ENCODE results near the gene CEBPB.
"Not testable (repeated sequence)": the region's sequence is repeated elsewhere in the genome, so short reads cannot be mapped to it uniquely, and the experiment has no call there.

The CEBPB gene

DNA sequence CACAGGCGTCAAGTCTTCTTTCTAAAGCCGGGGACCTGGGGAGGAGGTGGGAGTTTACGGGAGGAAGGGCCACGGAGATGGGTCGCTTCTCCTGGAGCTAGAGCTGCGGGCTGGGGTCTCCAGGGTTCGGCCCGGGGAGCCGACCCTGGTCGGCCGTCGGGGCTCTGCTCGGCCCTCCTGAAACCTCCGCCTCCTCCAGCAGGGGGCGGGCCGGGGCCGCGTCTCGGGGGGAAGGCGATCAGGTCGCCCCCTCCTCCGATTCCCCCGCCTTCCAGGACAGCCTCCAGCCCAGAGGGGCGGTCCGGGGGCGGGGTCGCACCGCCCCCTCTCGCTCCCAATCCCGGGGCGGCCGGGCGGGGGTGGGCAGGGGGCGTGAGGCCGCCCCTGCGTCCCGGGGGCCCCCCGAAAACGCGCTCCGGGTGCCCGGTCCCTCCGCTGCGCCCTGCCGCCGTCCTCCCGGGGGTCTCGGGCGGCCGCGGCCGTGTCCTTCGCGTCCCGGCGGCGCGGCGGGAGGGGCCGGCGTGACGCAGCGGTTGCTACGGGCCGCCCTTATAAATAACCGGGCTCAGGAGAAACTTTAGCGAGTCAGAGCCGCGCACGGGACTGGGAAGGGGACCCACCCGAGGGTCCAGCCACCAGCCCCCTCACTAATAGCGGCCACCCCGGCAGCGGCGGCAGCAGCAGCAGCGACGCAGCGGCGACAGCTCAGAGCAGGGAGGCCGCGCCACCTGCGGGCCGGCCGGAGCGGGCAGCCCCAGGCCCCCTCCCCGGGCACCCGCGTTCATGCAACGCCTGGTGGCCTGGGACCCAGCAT lies at the start of gene CEBPB:
Gene CEBPB (plus strand): TSS at position 580 of the 814 bp plus-strand sequence. CDS start 204 bp downstream, at position 784.
- DNase-seq (ENCODE audit: low spot score), result peak; percentile 86

DNA sequence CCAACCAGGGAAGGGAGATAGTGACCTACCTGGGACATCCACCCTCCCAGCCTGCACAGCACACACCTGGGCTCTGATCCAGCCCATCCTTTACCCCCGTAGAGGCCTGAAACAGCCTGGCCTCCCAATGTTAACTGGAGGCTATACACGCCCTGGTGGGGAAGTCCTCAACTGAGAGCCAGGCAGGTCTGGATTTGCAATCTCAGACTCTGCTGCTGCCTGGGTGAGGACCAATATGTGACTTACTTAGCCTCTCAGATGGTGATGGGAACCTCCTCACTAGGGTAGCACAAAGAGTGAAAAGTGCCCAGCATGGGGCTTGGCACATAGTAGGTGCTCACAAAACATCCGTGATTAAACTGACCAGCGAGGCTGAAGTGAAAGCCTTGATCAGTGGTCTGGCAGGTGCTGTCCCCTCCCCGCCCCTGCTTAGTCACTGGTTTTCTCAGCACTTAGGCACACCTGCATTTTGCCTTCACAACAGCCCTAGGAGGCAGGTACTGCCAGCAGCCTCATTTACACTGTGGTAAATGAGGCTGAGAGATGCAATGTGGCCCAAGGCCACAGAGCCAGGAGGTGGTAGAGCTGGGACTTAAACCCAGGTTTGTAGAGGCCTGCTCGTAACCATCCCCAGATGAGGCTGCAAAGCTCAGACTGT lies 49.5 kb upstream of the CEBPB start:
- no peak for DNase-seq (ENCODE audit: low spot score)

DNA sequence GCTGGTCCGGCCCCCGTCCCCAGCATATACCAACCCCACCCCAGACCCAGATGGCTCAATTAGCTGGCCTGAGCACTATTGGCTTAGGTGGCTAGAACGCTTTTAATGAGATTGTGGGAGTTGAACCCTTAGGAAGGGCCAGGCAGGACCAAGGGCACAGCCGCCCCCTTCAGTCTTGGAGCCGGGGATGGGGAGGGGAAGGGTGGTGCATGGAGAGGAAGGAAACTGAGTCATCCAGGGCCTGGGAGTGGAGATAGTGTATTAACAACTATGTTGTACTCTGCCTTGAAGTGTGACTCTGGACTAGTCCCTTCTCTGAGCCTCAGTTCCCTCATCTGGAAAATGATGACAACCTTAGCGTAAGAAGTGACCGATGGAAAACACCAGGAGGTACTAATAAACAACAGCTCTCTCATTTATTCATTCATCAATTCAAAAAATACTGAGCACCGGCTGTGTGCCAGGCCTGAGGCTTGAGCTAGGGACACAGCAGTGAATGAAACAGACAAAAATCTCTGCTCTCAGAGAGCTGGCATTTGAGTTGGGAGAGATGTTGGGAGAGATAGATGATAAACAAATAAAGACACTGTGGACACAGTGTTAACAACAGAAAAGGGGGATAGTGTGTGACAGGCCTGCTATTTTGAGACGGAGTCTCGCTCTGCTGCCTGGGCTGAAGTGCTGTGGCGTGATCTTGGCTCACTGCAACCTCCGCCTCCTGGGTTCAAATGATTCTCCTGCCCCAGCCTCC lies 48.6 kb upstream of the CEBPB start:
- DNase-seq (ENCODE audit: low spot score), result no peak

DNA sequence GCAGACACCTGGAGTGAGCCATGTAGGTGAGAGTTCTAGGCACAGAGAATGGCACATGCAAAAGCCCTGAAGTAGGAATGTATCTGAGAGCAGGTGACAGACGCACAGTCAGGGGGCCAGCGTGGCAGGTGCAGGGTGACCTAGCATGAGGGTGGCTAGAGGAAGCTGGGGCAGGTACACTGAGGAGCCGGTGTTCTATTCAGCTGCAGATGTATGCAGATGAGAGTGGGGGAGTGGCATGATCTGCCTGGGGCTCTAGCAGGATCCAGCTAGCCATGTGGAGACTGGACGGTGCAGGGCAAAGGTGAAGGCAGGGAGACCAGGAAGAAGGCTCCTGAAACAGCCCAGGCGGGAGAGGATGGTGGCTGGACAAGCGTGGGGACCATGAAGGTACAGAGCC lies 47.8 kb upstream of the CEBPB start:
- DNase-seq (ENCODE audit: low spot score), result no peak

DNA sequence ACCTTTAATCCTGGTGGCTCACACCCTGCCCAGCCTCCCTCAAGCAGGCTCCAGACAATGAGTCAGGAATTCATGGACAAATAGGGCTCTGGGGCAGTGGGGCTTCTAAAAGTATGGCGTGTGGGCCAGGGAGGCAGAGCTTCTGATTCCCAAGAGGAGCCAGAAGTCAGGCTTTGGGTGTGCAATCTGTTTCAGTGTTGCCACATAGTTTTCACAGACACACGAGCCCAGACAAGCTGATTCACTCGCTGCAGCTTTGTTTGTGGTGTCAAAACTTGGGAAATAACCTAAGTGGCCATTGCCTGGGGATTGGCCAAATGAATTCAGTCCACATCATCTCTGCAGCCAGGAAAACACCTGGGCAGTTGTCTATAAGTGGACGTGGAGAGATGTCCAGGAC lies 46.3 kb upstream of the CEBPB start:
- DNase-seq (ENCODE audit: low spot score), result no peak

DNA sequence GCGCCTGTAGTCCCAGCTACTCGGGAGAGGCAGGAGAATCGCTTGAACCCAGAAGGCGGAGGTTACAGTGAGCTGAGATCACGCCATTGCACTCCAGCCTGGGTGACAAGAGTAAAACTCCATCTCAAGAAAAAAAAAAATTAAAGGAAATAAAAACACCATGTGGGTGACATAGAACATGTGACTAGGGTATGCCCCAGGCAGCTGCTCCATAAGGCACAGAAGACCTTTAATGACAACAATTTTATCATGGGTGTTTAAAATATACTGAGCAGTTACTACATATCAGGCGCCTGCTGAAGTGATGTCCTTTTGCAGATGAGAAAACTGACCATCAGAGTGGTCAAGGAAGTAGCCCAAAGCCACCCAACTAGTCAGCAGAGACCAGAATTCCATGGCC lies 45.1 kb upstream of the CEBPB start:
- DNase-seq (ENCODE audit: low spot score), result no peak

DNA sequence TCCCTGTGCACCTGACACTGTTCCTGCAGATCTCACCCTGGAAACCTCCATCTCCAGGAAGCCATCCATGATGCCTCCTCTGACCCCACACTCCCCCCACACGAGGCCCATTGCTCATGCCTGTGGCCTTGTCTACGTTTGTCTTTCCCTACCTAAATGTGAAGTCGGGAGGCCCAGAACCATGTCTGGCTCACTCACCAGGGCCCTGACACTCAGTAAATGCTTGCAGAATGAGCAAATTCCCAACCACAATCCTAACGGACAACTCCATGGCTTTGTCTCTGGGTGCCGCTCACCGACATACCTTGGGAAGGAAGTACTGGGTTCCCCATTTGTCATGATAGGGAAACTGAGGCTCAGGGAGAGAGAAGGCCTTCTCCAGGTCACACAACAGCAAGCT lies 44.4 kb upstream of the CEBPB start:
- DNase-seq (ENCODE audit: low spot score), result no peak

DNA sequence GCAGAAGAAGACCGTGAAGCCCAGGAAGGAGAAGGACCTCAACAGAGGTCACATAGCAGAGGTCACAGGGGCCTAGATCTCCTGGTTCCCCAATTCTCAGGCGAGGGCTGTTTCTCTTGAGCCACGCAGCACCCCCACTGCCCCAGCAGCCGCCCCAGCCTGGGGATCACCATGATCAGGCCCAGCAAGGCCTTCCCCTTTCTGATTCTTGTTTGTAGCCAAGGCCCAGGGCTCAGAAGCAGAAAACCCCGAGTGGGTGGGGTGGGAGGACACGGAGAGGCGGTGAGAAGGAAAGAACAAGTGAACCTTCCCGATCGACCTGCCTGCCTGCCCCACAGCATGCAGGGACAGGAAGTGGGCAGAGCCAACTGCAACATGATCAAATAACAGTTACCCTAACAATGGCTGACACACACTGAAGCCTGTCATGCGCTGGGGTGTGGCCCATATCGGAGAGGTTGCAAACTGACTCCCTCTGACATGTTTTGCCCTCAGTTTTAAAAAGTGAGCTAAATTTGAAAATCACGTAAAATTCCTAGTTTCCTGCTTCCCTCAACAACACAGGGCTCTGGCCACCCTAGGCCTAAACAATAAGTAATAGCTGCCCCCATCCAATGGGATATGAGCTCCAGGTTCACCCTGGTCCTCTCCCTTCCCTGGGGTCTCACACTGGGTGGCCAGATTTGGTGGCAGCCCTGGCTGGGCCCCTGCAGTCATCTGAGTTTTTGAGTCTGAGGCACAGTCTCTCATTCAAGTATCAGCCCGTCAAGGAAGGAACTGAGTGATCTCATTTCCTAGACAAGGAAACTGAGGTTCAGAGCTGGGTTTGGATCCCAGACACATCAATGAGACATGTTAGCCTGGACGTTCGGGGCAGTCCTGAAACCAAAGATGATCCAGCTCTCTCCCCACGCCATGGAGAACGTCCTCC lies 43.6 kb upstream of the CEBPB start:
- peak; percentile 42 for DNase-seq (ENCODE audit: low spot score)

DNA sequence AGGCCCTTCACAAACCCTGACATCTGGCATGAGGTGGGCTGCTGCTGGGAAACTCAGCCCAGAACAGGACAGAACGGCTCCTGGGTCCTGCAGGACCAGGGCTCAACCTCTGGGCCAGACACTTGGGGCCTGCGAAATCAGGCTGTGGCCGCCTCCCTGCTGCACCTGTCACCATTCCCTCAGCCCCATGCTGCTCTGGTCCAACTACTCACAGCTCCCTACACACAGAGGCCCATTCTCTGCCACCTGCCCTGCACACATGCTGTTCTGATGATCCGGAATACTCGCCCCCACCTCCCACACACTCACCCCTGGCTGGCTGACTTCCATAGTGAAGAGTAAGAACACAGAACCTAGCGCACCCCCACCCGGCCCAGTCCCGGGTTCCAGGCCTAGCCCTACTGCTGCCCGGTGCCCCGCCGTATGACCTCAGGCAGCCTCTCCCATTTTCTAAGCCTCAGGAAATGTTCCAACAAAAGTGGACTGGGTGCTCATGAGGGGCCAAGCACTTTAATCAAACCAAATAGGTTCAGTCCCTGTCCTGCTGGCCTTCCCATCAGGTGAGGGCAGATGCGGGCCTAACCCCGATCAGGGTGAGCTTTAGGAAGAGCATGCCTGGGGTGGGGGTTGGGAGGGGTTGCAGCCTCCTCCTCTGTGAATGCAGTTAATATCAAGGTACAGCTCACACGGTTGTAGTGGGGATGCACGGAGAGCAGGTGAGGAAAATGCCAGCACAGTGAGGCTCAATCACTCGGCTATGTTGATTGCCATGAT lies 41.0 kb upstream of the CEBPB start:
- no peak for DNase-seq (ENCODE audit: low spot score)

DNA sequence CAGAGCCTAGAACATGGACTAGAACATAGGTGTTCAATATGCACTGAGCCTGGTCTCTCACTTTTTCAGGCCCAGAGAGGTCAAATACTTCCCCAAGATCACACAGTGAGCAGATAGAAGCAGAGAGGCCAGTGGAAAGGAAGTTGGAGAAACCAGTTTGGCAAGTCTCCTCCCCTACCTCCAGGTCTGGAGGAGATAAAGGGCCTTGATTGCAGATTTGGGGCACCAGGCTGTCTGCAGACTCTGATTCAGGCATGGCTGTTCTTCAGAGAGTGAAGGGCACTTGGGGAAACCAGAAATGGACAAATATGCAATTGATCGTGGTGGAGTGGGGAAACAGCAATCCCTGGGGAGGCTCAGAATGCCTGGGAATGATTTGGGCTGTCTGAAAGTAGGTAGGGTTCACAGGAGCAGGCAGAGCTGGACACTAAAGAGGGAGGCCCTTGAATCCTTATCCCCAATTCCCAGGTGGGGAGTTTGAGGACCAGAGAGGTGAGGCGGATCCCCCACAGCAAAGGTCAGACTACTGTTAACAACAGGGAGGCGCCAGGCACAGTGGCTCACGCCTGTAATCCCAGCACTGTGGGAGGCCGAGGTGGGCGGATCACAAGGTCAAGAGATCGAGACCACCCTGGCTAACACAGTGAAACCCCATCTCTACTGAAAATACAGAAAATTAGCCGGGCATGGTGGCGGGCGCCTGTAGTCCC lies 39.4 kb upstream of the CEBPB start:
- DNase-seq (ENCODE audit: low spot score), result no peak

DNA sequence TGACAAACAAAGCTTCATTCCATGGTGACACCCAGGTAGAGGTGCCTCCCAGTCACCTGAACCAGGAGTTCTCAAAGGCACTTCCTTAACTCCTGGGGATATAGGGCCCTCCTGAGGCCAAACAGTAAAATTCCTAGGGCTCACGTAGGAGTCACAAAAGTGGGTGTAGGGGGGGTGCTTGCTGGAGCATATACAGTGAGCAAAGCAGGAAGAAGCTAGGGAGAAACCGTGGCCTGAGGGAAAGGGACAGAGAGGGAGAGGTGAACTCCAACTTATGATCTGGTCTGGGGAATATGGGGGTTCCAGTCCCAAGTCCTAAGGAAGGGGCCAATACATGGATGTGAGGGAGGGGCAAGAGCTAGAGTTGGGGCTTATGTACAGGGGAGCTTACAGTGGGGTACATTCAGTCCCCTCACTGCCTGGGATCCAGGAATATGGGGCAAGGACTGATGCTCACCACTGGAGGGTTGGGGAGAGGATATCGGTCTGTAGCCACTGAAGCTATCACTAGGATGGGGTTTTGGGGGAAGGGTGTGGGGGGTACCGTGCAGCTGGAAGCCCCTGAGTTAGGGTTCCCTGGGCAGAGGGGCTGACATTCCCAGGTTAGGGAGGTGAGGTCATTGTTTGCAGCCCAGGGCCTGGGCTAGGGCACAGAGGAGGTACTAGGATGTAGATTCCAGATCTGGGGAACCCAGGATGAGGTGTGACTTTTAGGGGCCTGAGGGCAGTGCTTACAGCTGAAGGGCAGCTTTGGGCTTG lies 38.1 kb upstream of the CEBPB start:
- DNase-seq (ENCODE audit: low spot score), result no peak

DNA sequence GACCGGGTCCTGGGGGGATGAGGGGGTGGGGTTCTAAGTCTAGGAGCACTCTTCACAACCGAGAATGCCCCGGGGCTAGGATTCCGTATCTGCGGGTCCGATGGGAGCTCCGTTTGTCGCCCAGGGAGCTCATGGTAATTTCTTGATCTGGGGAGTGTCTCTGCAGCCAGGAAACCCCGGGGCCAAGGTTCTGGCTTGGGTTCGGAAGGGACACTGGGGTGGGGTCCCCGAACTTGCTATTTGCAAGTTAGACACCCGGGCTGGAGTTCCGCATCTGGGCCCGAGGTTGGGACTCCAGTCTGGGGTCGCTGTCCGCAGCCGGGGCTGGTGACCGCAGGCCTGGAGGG lies 37.5 kb upstream of the CEBPB start:
- DNase-seq (ENCODE audit: low spot score), result peak; percentile 49

DNA sequence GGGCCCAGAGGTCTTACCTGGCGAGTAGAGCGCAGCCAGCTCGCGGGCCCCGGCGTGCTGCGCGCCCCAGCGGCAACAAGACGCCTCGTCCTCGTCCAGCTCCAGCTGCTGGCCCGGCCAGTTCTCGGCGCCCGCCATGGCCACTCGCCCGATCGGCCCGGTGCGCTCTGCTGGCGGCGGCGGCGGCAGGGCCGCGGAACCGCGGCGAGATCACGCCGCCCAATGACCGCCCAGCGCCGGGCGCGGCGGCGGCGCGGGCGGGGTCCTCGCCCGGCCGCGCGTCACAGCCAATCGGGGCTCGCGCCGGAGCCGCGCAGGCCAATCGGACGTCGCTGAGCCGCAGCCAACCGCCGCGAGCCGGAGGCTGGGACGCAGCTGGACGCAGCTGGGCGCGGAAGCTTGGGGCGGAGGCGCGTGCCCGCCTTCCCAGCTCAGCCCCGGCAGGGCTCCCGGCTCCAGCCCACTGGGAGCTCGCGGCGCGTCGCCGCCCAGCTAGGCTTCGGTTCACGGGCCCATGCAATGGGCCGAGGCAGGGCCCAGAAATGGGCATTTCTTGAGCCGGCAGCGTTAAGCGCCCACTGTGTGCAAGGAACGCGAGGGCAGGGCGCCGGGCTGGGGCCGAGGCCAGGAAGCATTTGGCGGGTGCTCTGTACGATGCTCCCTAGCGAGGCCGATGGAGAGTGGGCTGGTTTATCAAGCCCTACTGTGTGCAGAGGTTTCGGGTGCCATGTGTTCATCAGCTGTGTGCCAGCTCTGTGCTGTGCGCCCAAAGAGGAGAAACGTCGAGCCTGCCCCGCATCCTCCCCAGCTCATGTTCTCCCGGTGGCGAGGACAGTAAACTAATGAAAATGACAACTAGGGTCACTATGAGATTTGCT lies 36.9 kb upstream of the CEBPB start, which contains the start of gene PEDS1:
Gene PEDS1 (minus strand): TSS at position 224 of the 878 bp plus-strand sequence. CDS start 86 bp downstream, at position 138.
- DNase-seq (ENCODE audit: low spot score), result peak; percentile 99

DNA sequence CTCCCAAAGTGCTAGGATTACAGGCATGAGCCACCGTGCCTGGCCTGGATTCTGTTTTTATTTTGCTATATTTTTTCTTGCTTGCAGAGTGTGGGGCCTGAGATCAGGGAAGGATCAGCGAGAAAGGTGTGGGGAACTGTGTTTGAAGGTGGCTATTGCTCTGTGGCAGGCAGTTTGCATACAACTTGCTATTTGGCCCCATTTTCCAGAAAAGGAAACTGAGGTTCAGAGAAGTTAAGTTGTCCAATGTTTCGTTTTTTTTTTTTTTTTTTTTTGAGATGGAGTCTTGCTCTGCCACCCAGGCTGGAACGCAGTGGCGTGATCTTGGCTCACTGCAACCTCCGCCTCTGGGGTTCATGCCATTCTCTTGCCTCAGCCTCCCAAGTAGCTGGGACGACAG lies 29.1 kb upstream of the CEBPB start:
- not testable (repeated sequence) for DNase-seq (ENCODE audit: low spot score)

DNA sequence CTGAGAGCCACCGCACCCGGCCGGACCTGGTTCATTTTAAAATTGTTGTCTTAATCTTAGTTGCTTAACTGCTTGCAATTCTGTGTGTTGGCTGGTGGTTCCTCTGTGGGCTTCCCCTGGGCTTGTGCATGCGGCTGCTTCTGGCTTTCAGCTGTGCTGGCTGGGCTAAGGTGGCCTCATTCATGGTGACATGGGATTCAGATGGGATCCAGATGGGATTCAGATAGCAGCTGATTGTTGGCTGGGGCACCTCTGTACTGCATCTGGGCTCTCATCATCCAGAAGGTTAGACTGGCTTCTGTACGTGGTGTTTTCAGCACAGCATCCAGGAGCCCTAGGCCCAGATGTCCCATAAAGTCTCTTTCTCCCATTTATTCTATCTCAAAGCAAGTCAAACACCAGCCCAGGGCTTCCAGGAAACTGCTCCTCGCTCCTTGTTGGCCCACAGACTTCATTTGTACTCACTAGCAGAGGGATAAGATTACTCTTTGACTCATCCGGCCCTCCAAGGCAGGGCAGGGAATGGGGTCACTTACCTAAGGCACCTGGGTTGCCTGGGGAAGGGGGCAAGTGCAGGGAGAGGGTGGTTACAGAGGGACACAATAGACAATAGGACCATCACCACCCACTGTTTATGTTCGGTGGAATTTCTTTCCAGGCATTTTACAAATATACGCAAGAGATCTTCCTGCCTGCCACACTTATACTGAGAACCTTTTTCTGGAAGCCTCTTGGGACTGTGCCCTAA lies 26.9 kb upstream of the CEBPB start:
- DNase-seq (ENCODE audit: low spot score), result no peak

DNA sequence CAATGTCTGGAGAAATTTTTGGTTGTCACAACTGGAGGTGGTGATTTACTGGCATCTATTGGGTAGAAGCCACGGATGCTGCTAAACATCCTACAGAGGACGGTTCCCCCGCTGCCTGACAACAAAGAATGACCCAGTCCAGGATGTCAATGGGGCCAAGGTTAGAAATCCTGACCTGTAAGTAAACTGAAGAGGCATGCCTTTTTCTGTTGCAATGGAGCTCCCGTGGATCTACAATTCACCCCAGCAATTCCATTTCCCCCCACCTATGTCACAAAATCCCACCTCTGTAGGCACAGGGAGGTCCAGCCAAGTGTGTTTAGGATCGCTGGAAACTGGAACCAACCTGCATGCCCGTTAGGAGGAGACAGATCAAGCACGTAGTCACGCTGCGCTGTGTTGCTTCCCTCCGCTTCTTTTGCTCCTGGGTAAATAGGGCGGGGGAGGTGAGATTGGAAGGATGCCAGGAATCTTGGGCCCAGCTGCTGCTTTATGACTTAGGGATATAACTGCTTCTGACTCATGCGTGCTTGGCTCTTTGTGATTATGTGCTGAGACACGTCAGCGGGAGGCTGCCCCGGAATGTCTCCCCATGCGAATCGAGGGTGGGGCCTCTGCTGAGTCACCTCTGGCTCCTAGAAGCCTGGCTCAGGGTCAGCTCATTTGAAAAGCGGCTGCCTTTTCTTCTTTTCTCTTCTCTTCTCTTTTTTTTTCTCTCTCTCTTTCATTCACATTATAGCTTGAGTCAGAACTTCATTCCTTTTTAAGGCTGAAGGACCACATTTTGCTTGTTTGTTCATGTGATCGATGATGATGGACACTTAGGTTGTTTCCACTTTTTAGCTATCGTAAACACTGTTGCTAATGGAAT lies 24.7 kb upstream of the CEBPB start:
- peak; percentile 55 for DNase-seq (ENCODE audit: low spot score)

DNA sequence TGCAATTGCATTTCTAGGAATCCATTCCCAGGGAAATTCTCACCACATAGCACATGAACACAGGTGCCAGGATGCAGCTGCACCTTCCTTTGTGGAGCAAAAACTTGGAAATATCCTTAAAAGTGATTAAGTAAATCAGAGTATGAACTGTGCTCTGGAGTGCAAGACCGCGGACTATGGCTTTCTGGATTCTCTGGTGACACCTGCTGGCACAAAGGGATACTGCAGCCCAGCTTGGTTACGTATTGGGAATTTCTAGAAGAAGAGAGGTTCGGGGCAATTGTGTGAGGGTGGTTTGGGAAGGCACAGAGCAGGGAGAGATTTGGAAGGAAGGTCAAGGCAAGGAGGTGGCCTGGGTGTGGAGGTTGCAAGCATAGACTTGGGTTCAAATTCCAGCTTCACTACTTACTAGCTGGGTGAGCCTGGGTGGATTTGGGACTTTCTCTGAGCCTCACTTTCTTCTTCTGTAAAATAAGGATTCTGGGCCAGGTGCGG lies 21.3 kb upstream of the CEBPB start:
- peak; percentile 73 for DNase-seq (ENCODE audit: low spot score)

All from germinal center (tissue), 1 donor.